Mesothelial cell of epicardium (in vitro differentiated cells): ENCODE data around the gene TULP4. TPM values are rescaled to one million over a fixed set of nuclear protein-coding genes. Genes with fewer than 3 reads are reported as not detected.
"Not testable (repeated sequence)": the region's sequence is repeated elsewhere in the genome, so short reads cannot be mapped to it uniquely, and the experiment has no call there.

Experiments used
- DNase-seq, 2 experiments: peaks; one replicate each; pipeline ENCODE4 v3.0.0; 2021; ENCODE audit warnings: low spot score in 2 of 2; ENCODE audit not compliant: unreplicated experiment in 2 of 2
- H3K27ac Mint-ChIP-seq: 2 replicates; pipeline ENCODE4 v1.8.0; 2021; ENCODE audit warnings: mixed read lengths
- H3K27me3 Mint-ChIP-seq: 2 replicates; pipeline ENCODE4 v1.8.0; 2021; ENCODE audit warnings: low read depth, mixed read lengths
- H3K36me3 Mint-ChIP-seq: 2 replicates; pipeline ENCODE4 v1.8.0; 2021; ENCODE audit warnings: mixed read lengths
- H3K4me1 Mint-ChIP-seq: 2 replicates; pipeline ENCODE4 v1.8.0; 2021; ENCODE audit warnings: mixed read lengths
- H3K4me3 Mint-ChIP-seq: 2 replicates; pipeline ENCODE4 v1.8.0; 2021; ENCODE audit warnings: mild to moderate bottlenecking, moderate library complexity, mixed read lengths
- H3K9me3 Mint-ChIP-seq: 2 replicates; pipeline ENCODE4 v1.8.0; 2021; ENCODE audit warnings: mixed read lengths
- total RNA-seq: library from RNA; stranded (reverse); gene quantifications from 3 replicates; pipeline ENCODE4 v1.2.1, GENCODE V29; 2021
- TF ChIP-seq, protein P1 (sequence below): fragments of 200-600 bp; sonication (generic); IDR thresholded peaks from one replicate; pipeline ENCODE4 v1.5.0; 2021; ENCODE audit warnings: antibody characterized with exemption; ENCODE audit not compliant: unreplicated experiment

TULP4 gene
- total RNA-seq, 1 donor from 2014 or later: 135 TPM

DNA sequence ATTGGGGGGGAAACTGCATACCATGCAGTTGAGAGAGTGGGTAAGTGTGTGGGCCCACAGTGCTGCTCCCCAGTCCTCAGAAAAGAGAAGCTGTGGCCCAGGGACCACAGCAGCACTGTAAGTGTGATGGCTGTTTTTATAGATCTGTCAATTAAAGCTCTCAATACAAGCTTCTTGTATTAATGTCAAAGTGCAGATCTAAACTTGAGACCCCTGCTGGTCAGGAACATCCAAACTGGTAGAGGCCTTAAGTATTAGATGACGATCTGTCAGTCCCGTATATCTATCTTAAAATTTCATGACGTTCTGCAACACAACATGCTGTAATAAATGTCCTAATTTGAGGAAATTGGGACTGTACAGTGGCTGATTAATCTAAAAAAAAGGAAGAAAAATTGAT, 74.8 kb downstream of the TULP4 start:
- Mint-ChIP-seq H3K27ac (no peak overlapping the region), H3K4me1 (peaks cover 2% of the 10 kb centered on the region), H3K27me3 (no peaks in the 10 kb centered on the region), H3K36me3 (peaks cover 7% of the 10 kb centered on the region), H3K4me3 (no peak overlapping the region), H3K9me3 (peaks cover 16% of the 10 kb centered on the region)
- no peak for DNase-seq
- TF ChIP-seq, protein P1, sequence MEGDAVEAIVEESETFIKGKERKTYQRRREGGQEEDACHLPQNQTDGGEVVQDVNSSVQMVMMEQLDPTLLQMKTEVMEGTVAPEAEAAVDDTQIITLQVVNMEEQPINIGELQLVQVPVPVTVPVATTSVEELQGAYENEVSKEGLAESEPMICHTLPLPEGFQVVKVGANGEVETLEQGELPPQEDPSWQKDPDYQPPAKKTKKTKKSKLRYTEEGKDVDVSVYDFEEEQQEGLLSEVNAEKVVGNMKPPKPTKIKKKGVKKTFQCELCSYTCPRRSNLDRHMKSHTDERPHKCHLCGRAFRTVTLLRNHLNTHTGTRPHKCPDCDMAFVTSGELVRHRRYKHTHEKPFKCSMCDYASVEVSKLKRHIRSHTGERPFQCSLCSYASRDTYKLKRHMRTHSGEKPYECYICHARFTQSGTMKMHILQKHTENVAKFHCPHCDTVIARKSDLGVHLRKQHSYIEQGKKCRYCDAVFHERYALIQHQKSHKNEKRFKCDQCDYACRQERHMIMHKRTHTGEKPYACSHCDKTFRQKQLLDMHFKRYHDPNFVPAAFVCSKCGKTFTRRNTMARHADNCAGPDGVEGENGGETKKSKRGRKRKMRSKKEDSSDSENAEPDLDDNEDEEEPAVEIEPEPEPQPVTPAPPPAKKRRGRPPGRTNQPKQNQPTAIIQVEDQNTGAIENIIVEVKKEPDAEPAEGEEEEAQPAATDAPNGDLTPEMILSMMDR: no peak

DNA sequence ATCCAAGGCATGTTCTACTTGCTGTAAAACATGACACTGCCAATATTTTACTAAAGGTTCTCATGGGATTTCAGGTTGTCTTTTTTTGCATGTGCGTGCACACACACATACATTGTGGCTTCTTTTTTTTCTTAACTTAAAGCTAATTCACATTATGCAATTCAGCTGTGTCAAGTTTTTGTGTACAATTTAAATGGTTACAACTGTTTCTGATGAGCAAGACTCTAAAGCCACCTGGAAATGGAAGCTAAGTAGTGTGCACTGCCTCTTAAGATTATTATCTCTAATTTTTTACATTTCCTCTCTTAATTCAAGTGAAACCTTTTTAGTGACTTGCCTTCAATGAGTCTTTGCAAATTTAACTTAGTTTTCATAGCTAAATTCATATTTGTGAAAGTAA, 75.3 kb downstream of the TULP4 start:
- peaks cover 2% of the 10 kb centered on the region for H3K4me1 Mint-ChIP-seq
- peaks cover 20% of the 10 kb centered on the region for H3K9me3 Mint-ChIP-seq
- H3K27me3 Mint-ChIP-seq: no peaks in the 10 kb centered on the region
- no peak for DNase-seq
- no peak overlapping the region for H3K4me3 Mint-ChIP-seq
- peaks cover 11% of the 10 kb centered on the region for H3K36me3 Mint-ChIP-seq
- TF ChIP-seq, protein P1: no peak
- no peak overlapping the region for H3K27ac Mint-ChIP-seq

DNA sequence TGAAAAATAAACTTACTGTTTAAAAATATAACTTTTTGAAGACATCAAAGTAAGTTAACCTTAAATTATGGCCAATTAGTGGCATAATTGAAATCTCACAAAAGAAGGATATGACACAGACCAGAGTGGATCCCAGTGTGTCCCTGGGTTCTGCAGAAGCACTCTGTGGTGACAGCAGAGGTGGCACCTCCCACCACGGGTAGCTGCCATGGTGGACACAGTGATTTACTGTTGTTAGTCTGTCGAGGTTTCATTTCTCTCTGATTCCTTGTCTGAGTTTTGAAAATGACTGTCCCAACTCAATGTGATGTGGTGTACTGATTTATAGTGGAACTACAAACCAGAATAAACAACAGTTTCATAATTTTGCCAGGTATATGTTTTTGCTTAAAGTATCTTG, 76.5 kb downstream of the TULP4 start:
- Mint-ChIP-seq H3K4me1 (peaks cover 2% of the 10 kb centered on the region), H3K27ac (no peak overlapping the region), H3K36me3 (peaks cover 20% of the 10 kb centered on the region), H3K4me3 (no peak overlapping the region), H3K27me3 (no peaks in the 10 kb centered on the region), H3K9me3 (peaks cover 27% of the 10 kb centered on the region)
- TF ChIP-seq, protein P1: no peak
- no peak for DNase-seq

DNA sequence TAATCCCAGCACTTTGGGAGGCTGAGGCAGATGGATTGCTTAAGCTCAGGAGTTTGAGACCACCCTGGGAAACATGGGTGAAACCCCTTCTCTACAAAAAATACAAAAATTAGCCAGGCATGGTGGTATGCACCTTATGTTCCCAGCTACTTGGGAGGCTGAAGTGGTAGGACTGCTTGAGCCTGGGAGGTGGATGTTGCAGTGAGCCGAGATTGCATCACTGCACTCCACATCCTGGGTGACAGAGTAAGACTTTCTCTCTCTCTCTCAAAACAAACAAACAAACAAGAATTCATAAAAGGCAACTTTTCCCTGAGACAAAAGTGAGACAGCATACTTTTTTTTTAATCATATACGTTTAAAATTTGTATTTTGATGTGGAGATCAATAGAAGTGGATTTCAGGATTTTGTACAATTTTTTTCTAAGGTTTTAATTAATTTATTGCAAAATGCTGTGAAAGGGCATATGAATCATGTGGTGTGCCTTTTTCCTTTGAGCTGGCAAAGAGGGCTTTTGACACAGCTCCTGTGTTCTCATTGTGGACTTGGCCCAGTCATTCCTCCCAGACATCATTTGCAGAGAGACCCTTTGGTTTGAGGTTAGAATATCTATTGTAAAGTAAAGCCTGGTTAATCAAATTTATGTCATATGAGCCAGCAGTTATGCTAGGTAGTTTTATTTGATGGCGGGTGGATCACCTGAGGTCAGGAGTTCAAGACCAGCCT, 77.1 kb downstream of the TULP4 start:
- H3K27me3 Mint-ChIP-seq: no peaks in the 10 kb centered on the region
- peaks cover 33% of the 10 kb centered on the region for H3K9me3 Mint-ChIP-seq
- no peak overlapping the region for H3K27ac Mint-ChIP-seq
- no peak for DNase-seq
- H3K4me1 Mint-ChIP-seq: peaks cover 2% of the 10 kb centered on the region
- TF ChIP-seq, protein P1: no peak
- H3K4me3 Mint-ChIP-seq: no peak overlapping the region
- peaks cover 26% of the 10 kb centered on the region for H3K36me3 Mint-ChIP-seq

DNA sequence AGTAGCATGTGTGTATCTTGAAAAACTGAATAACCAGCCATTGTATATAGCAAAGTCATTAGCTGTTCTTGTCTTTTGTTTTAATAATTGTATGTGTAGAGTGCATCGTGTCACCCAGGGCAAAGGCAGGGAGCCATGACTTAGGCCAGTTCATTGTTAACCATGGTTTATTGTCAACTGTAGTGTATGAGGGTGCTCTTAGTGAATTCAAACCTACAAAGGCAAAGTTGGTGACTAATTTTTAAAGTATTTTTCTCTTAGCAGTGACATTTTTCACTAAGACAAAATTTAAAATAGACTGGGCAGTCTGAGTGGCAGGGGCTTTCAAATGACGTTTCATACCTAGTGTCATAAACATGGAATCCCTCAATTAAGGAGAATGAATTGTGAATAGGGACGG, 79.0 kb downstream of the TULP4 start:
- Mint-ChIP-seq H3K4me1 (no peaks in the 10 kb centered on the region), H3K4me3 (no peak overlapping the region), H3K27me3 (no peaks in the 10 kb centered on the region), H3K36me3 (peaks cover 31% of the 10 kb centered on the region), H3K27ac (no peak overlapping the region), H3K9me3 (peaks cover 33% of the 10 kb centered on the region)
- TF ChIP-seq, protein P1: no peak
- no peak for DNase-seq

DNA sequence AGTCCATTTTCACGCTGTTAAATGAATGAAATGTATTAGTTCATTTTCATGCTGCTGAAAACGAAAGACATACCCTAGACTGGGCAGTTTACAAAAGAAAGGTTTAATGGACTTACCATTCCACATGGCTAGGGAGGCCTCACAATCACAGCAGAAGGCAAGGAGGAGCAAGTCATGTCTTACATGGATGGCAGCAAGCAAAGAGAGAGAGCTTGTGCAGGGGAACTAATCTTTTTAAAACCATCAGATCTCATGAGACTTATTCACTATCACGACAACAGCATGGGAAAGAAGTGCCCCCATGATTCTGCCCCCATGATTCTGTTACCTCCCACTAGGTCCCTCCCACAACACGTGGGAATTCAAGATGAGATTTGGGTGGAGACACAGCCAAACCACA, 79.7 kb downstream of the TULP4 start:
- H3K9me3 Mint-ChIP-seq: peaks cover 33% of the 10 kb centered on the region
- H3K36me3 Mint-ChIP-seq: peaks cover 31% of the 10 kb centered on the region
- not testable (repeated sequence) for H3K27ac Mint-ChIP-seq, DNase-seq, H3K27me3 Mint-ChIP-seq, H3K4me1 Mint-ChIP-seq, H3K4me3 Mint-ChIP-seq
